Stomach (tissue), 4 donors: ENCODE results near the gene STK11.

Source experiments
- CTCF ChIP-seq, 7 experiments: fragments of 450-650 bp in 4 of 7; fragments of 200-600 bp in 3 of 7; sonication (generic) in 3 of 7; IDR thresholded peaks; one replicate each; pipeline ENCODE4 v1.5.1; 2016 to 2019; ENCODE audit warnings: antibody characterized with exemption in 7 of 7, control low read depth in 2 of 7, mild to moderate bottlenecking in 1 of 7
- EP300 ChIP-seq: sonication (generic); formaldehyde crosslinking; IDR thresholded peaks from one replicate; pipeline ENCODE4 v1.6.1; 2017; ENCODE audit warnings: antibody characterized with exemption
- POLR2A ChIP-seq, 4 donors: fragments of 450-650 bp; IDR thresholded peaks; one replicate each; pipeline ENCODE4 v1.6.1; 2016; ENCODE audit warnings: antibody characterized with exemption in 4 of 4, control low read depth in 2 of 4, mild to moderate bottlenecking in 1 of 4, moderate library complexity in 1 of 4

GRCh38 chr19:1199531-1199930 is 6.0 kb upstream of the STK11 start:
- TF ChIP-seq POLR2A (IDR thresholded peaks at IDR 0.05) (no peak), CTCF (IDR thresholded peaks at IDR 0.05) (no peak), EP300 (no peak)
